GM10248 (cell line): Measurements from ENCODE around the gene CADM2.

Source experiments
- CTCF ChIA-PET: fragments of 300-600 bp; sonication (Branson Sonifier 250); formaldehyde crosslinking; extraction: SDS; loops from one replicate; lab custom pipeline; 2021; ENCODE audit warnings: antibody characterized with exemption; lab: Yijun Ruan, JAX
- POLR2A ChIA-PET: fragments of 350-650 bp; sonication (Branson Sonifier 250); formaldehyde crosslinking; extraction: SDS; loops from one replicate; lab custom pipeline; 2020; ENCODE audit warnings: antibody characterized with exemption; lab: Yijun Ruan, JAX
- DNase-seq: peaks from one replicate; pipeline ENCODE4 v3.0.0; 2012; ENCODE audit errors: extremely low spot score
- TF ChIP-seq, protein P1 (sequence below): IDR thresholded peaks from 2 replicates; pipeline ENCODE4 v1.5.1; 2012; ENCODE audit warnings: mild to moderate bottlenecking, low read depth; ENCODE audit errors: extremely low read depth, missing control alignments, control extremely low read depth

CADM2 gene

GRCh38 chr3:84965141-84965540 lies 6.4 kb downstream of the CADM2 start:
- no peak for DNase-seq
- CTCF ChIA-PET = no interaction called here
- TF ChIP-seq, protein P1, sequence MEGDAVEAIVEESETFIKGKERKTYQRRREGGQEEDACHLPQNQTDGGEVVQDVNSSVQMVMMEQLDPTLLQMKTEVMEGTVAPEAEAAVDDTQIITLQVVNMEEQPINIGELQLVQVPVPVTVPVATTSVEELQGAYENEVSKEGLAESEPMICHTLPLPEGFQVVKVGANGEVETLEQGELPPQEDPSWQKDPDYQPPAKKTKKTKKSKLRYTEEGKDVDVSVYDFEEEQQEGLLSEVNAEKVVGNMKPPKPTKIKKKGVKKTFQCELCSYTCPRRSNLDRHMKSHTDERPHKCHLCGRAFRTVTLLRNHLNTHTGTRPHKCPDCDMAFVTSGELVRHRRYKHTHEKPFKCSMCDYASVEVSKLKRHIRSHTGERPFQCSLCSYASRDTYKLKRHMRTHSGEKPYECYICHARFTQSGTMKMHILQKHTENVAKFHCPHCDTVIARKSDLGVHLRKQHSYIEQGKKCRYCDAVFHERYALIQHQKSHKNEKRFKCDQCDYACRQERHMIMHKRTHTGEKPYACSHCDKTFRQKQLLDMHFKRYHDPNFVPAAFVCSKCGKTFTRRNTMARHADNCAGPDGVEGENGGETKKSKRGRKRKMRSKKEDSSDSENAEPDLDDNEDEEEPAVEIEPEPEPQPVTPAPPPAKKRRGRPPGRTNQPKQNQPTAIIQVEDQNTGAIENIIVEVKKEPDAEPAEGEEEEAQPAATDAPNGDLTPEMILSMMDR = no peak
- POLR2A ChIA-PET = no interaction called here

- POLR2A ChIA-PET = no interaction called here
- DNase-seq = no peak
- CTCF ChIA-PET = no interaction called here
- TF ChIP-seq, protein P1 = no peak
These were observed 9.2 kb downstream of the CADM2 start for GRCh38 chr3:84967767-84968581.

DNA sequence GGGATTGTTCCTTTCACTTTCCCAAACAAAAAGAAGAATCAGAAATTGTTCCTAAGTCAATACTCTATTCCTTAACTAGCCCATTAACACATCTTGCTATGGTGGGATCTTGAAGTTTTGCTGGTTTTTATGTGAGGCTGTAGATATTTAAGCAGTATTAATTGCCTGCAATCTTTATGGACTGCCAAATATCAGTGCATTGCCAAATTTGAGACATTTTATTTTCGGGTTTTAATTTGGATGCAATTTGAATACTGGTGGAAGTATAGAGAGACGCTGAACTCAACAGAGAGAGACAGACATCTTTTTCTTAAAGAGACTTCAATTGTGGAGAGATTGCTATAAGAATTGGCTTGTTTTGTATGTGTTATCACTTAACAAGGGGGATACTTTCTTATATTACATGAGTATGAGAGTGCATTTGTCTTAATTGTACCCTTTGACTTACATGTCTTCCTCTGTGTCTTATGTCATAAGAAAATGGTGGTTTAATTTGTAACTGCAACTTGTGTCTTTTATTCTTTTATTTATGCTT lies 10.0 kb downstream of the CADM2 start:
- TF ChIP-seq, protein P1 = no peak
- DNase-seq = no peak
- POLR2A ChIA-PET = no interaction called here
- CTCF ChIA-PET = no interaction called here

DNA sequence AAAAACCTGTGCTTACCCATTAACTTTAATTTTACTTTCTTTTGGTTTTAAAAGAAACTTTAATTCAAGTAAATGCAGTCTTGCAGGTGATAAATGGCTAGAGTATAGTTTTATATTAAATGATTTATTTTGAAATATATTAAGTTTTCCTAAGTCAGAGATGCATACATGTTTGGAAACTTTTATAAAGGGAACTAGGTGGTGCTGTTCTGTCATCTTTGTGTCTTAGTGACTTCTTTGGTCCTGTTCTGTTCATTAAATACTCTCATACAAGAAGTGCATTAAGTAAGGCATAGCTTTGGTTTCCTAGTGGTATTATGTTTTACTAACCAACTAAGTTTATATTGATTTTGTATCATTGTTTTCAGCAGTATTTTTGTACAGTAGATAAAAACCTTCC lies 15.6 kb downstream of the CADM2 start:
- POLR2A ChIA-PET = no interaction called here
- TF ChIP-seq, protein P1 = no peak
- CTCF ChIA-PET = no interaction called here
- DNase-seq = no peak

GRCh38 chr3:84977021-84977420 lies 18.2 kb downstream of the CADM2 start:
- TF ChIP-seq, protein P1 = no peak
- POLR2A ChIA-PET = no interaction called here
- CTCF ChIA-PET = no interaction called here
- DNase-seq = no peak

- ChIA-PET CTCF (no interaction called here), POLR2A (no interaction called here)
- TF ChIP-seq, protein P1 = no peak
- DNase-seq = no peak
These were observed 20.1 kb downstream of the CADM2 start for GRCh38 chr3:84978843-84979242.
